Measurements from ENCODE around the gene OCA2. TPM values are rescaled to one million over a fixed set of nuclear protein-coding genes. Genes with fewer than 3 reads are reported as not detected.

Gene OCA2
- total and polyA plus RNA-seq, 2 of the 8 experiments (the other 6 are each of a cell fraction or from before 2014, with no cell fraction given): 0.20 TPM

DNA sequence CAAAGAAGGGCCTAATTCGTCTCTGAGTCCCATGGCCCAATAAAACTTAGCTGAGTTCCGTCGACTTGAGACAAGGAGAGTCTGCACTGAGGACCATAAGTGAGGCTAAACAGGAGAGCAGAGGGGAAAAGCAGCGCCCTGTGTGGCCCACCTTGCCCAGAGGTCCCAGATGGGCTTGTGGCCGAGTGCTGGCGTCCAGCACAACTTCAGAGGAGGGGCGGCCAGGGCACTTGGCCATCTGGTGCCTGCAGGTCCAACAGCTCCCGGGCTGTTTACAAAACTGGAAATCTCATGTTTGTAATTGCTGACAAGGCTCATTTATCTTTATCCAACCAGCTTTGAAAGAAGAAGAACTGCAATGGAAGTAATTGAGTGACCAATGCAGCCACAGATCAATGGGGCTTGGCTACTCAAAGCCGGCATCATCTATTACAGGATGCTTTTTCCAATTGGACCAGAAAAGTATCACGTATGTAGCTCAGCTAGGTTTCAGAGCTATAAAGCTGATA, 306.3 kb downstream of the OCA2 start (continued):
- TF ChIP-seq TAF1 (IDR thresholded peaks at IDR 0.05; ENCODE audit: low read depth, low read length) (no peak), TBP (IDR thresholded peaks at IDR 0.05; ENCODE audit: low read depth, low read length) (no peak)

All from H1 (cell line).